ENCODE measurements around the gene EIF4B.

Gene EIF4B

GRCh38 chr12:53005986-53006809 lies at the start of gene EIF4B:
Gene EIF4B, plus strand, starts transcription at chr12:53006456. Its CDS starts 28 bp downstream, at chr12:53006484.
- no peak for TF ChIP-seq GATA3 (IDR thresholded peaks at IDR 0.05; ENCODE audit: low read depth, low read length)
- no peak for TF ChIP-seq GATA2 (IDR thresholded peaks at IDR 0.05; ENCODE audit: low read depth, low read length)

DNA sequence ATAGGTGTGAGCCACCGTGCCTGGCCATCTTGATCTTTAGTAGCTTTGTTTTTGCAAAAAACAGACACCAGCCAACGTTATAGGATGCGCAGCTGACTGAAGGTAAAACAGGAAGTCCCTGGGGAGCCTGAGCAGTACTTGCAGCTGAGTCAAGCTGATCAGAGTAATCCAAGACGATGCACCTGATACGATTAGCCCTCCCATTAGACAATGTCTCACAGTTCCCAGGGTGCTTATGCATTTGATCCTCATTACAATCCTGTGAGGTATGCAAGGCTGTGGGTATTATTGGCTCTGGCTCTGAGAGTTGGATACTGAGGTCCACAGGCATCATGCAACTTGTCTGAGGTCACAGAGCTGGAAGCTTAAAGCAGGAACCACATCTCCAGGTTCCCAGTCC lies 49.3 kb upstream of the EIF4B start:
- no peak for TF ChIP-seq GATA2 (IDR thresholded peaks at IDR 0.05; ENCODE audit: low read depth, low read length)
- no peak for TF ChIP-seq GATA3 (IDR thresholded peaks at IDR 0.05; ENCODE audit: low read depth, low read length)

DNA sequence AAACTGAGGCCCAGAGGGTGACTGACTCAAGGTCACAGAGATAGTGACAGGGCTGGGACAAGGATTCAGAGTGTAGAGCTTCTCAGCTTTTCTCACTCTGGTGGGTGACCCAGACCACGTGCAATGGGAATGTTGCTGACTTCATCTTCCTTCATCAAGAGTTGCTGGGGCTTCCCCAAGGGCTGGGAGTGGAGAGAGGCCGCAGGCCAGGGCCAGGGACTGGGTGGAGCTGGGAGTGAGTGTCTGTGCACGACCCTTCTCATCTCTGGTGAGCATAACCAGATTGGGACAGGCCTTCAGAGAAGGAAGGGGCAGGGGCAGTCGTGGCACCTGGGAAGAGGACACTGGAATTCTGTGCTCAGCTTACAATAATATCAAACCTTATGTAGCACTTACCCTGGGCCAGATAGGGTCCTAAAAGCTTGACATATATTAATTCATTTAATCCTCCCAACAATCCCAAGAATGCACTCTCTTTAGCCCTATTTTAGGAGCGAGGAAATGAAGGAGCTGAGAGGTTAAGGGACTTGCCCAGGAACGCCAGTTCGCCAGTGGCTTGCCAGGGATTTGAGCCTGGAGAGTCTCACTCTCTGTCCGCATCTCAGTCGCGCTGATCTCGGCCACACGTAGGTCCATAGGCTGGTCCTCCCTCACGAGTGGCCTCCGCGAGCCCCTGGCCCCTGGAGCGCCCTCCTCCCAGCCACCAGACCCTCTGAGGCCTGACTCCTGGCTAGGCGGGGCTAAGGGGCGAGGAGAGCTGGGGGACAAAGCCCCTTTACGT lies 41.5 kb upstream of the EIF4B start:
- TF ChIP-seq GATA2 (IDR thresholded peaks at IDR 0.05; ENCODE audit: low read depth, low read length), result no peak
- no peak for TF ChIP-seq GATA3 (IDR thresholded peaks at IDR 0.05; ENCODE audit: low read depth, low read length)

- TF ChIP-seq GATA2 (IDR thresholded peaks at IDR 0.05; ENCODE audit: low read depth, low read length) (no peak), GATA3 (IDR thresholded peaks at IDR 0.05; ENCODE audit: low read depth, low read length) (no peak)
Observed at GRCh38 chr12:52965337-52965731, 40.9 kb upstream of the EIF4B start.

- no peak for TF ChIP-seq GATA2 (IDR thresholded peaks at IDR 0.05; ENCODE audit: low read depth, low read length)
- TF ChIP-seq GATA3 (IDR thresholded peaks at IDR 0.05; ENCODE audit: low read depth, low read length), result no peak
Observed at GRCh38 chr12:52969166-52969795, 37.0 kb upstream of the EIF4B start.

DNA sequence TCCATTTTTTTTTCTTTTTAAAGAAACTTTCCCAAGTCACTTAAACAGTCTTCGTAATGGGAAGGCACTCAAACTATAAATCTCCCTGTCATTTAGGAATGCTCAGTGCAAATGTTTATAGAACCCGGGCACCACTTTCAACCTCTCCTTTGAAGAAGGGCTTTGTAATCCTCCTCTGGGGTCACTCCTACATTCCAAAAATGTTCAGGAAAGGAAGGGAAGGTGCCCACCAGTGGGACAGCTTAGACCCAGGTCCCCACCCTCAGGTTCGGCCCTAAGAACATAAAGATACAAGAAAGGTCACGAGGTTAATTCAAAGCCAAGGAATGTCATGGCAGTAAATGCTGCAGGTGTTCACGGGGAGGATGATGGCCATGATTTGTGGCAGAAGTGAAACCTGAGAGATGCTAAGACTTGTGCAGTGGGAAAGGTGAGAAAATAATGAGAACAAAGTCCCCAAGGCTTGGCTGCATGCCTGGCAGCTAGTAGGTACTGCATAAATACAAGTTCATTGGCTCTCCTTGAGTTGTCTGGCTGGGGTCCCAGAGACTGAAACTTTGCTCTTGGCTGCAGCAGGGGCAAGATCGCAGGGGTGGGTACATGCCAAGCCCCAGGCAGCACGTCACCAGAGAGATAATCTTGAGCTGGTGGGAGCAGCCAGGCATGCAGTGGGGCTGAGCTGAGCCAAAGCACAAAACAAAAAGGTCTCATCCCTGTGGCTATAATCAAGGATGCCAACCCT lies 36.3 kb upstream of the EIF4B start:
- TF ChIP-seq GATA2 (IDR thresholded peaks at IDR 0.05; ENCODE audit: low read depth, low read length), result no peak
- no peak for TF ChIP-seq GATA3 (IDR thresholded peaks at IDR 0.05; ENCODE audit: low read depth, low read length)

- TF ChIP-seq GATA3 (IDR thresholded peaks at IDR 0.05; ENCODE audit: low read depth, low read length), result no peak
Observed at GRCh38 chr12:52971679-52972329, 34.5 kb upstream of the EIF4B start.

DNA sequence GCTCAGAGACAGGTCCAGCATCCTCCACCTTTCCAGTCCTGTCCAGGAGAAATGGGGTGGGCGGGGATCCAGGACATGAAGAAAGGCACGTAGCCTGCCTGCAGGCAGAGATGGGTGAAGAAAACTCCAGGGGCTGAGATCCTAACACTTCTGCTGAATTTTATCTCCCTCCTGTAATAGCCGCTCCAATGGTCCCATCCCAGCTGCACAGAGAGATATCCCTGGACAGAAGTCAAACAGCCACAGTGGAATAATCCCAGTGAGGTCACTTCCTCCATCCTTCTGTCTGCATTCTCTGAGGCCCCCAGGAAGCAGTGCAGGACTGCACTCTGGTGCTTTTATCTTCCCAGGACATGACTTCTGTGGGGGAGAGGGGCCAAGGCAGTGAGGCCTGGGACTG lies 31.1 kb upstream of the EIF4B start:
- no peak for TF ChIP-seq GATA3 (IDR thresholded peaks at IDR 0.05; ENCODE audit: low read depth, low read length)
- TF ChIP-seq GATA2 (IDR thresholded peaks at IDR 0.05; ENCODE audit: low read depth, low read length), result no peak

DNA sequence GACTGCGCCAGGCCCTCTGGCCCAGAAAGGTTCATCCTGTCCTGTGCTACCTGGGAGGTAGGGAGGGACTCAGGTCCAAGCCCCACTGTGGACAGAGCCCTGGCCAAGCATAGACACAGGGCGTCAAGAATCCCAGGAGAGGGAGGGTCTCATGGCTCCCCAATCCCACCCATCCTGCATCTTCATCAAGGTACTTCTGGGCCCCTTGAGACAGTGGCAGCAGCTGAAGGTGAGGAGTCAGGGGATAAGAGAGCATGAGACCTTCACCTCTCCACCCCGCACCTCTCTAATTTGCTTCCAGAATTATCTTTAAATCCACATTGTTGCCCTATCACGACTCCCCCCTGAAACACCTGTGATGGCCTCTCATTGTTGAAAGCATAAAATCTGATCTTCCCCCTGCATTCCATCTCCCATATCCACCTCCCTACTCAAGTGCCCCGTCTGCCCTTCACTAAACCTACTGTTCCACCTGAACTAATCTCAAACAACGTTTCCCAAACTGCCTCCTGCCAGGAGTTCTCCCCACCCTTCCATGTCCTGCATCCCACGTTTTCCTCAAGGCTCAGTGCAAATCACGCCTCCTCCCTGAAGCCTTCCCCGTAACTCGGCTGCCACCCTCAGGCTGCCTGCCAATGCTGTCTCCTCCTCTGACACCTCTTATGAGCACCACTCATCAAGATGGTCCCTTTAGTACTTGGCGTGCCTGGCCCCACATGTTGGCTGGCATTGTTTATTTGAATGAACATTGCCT lies 30.3 kb upstream of the EIF4B start:
- TF ChIP-seq GATA3 (IDR thresholded peaks at IDR 0.05; ENCODE audit: low read depth, low read length), result no peak
- no peak for TF ChIP-seq GATA2 (IDR thresholded peaks at IDR 0.05; ENCODE audit: low read depth, low read length)

- TF ChIP-seq GATA2 (IDR thresholded peaks at IDR 0.05; ENCODE audit: low read depth, low read length), result no peak
- no peak for TF ChIP-seq GATA3 (IDR thresholded peaks at IDR 0.05; ENCODE audit: low read depth, low read length)
Observed at GRCh38 chr12:52976574-52977071, 29.6 kb upstream of the EIF4B start.

DNA sequence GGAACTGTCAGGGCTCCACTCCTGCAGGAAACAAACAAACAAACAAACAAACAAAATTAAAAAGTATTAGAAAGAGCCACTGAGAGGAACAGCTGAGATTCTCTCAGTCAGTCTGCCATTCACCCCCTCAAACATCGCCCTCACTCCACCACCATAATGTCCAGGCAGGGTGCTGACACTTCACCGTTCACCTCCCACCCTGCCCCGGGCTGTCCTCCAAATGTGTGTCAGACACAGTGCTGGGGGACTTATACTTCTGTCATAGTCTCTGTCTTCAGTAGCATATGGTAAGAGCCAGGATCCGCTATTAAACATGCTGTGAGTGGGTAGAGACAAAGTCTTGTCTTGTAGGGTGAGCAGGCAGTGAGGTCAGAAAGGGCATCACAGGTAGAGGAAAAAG lies 29.1 kb upstream of the EIF4B start:
- no peak for TF ChIP-seq GATA3 (IDR thresholded peaks at IDR 0.05; ENCODE audit: low read depth, low read length)
- TF ChIP-seq GATA2 (IDR thresholded peaks at IDR 0.05; ENCODE audit: low read depth, low read length), result no peak

DNA sequence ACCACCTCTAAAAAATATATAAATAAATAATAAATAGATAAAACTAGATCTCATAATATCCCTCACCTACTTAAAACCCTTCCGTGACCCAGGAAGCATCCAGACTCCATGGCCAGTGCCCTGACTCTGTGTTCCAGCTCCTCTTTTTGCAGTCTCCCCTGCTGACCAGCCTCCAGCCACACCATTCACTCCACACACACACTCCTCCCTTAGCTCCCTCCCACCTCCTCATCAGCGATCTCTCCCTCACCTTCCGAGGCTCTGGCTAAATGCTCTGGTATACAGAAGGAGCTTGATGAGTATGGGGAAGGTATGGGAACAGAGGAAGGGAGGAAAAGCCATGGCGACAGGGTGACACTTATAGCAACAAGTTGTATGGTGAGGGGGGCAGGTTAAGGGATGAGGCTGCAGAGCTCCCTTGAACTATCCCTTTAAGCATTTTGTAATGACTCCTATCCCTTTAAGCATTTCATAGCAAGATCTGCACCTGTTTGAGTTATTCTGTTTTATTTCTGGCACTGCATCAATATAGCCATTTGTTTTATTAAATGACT lies 26.1 kb upstream of the EIF4B start:
- TF ChIP-seq GATA3 (IDR thresholded peaks at IDR 0.05; ENCODE audit: low read depth, low read length) (no peak), GATA2 (IDR thresholded peaks at IDR 0.05; ENCODE audit: low read depth, low read length) (no peak)
